NCI-H2196 treated with DMSO at 0.1 percent for 48 hours (cell line): ENCODE results near the gene SLC8A1.

ENCODE experiments used
- DNase-seq: peaks from one replicate; lab custom pipeline; 2025; ENCODE audit not compliant: unreplicated experiment; lab: John Stamatoyannopoulos, UW

SLC8A1 gene

GRCh38 chr2:40388161-40388560, 63.7 kb downstream of the SLC8A1 start:
- no peak for DNase-seq

- no peak for DNase-seq
Observed at GRCh38 chr2:40386177-40386576, 65.7 kb downstream of the SLC8A1 start.

GRCh38 chr2:40384714-40385113, 67.2 kb downstream of the SLC8A1 start:
- no peak for DNase-seq

- no peak for DNase-seq
Observed at GRCh38 chr2:40384233-40384632, 67.7 kb downstream of the SLC8A1 start.

GRCh38 chr2:40380721-40381120, 71.2 kb downstream of the SLC8A1 start:
- DNase-seq = no peak

- no peak for DNase-seq
Observed at GRCh38 chr2:40380041-40380440, 71.8 kb downstream of the SLC8A1 start.

- no peak for DNase-seq
Observed at GRCh38 chr2:40374543-40375240, 77.2 kb downstream of the SLC8A1 start.

GRCh38 chr2:40373111-40373510, 78.8 kb downstream of the SLC8A1 start:
- no peak for DNase-seq

- DNase-seq = no peak
Observed at GRCh38 chr2:40372283-40372985, 79.5 kb downstream of the SLC8A1 start.

GRCh38 chr2:40371525-40372282, 80.2 kb downstream of the SLC8A1 start:
- peak; percentile 42 for DNase-seq

GRCh38 chr2:40370007-40370395, 81.9 kb downstream of the SLC8A1 start:
- no peak for DNase-seq

GRCh38 chr2:40369267-40370006, 82.5 kb downstream of the SLC8A1 start:
- DNase-seq = no peak

- no peak for DNase-seq
Observed at GRCh38 chr2:40367652-40368051, 84.2 kb downstream of the SLC8A1 start.

GRCh38 chr2:40367032-40367431, 84.9 kb downstream of the SLC8A1 start:
- DNase-seq = no peak

- no peak for DNase-seq
Observed at GRCh38 chr2:40364151-40364874, 87.6 kb downstream of the SLC8A1 start.

- DNase-seq = no peak
Observed at GRCh38 chr2:40363631-40364030, 88.3 kb downstream of the SLC8A1 start.

GRCh38 chr2:40363231-40363630, 88.7 kb downstream of the SLC8A1 start:
- no peak for DNase-seq

- no peak for DNase-seq
Observed at GRCh38 chr2:40361478-40361877, 90.4 kb downstream of the SLC8A1 start.

GRCh38 chr2:40360652-40361051, 91.2 kb downstream of the SLC8A1 start:
- DNase-seq = no peak

GRCh38 chr2:40359811-40360210, 92.1 kb downstream of the SLC8A1 start:
- no peak for DNase-seq

GRCh38 chr2:40358783-40359182, 93.1 kb downstream of the SLC8A1 start:
- no peak for DNase-seq
